HepG2 (cell line): Measurements from ENCODE around the gene IQCN. TPM values are rescaled to one million over a fixed set of nuclear protein-coding genes. Genes with fewer than 3 reads are reported as not detected.

Experiments used
- ATAC-seq: fragments of 200-7000 bp; cut with Tn5 transposase; 3 replicates; pipeline ENCODE4 v1.9.1; 2020; ENCODE audit warnings: mild to moderate bottlenecking, moderate library complexity
- BruUV-seq: library from RNA; stranded (reverse); fragments of 400-500 nt; replicated peaks from 2 replicates; lab custom pipeline; 2021; lab: Mats Ljungman, UMichigan
- CTCF ChIA-PET: fragments of 300-600 bp; formaldehyde crosslinking; extraction: SDS; loops from one replicate; lab custom pipeline; 2021; ENCODE audit warnings: low total read pairs, inconsistent platforms, low intra/inter-chr PET ratio; lab: Yijun Ruan, JAX
- POLR2A ChIA-PET: fragments of 350-600 bp; sonication (Branson Sonifier 250); formaldehyde crosslinking; loops from one replicate; lab custom pipeline; 2020; ENCODE audit warnings: antibody characterized with exemption, inconsistent platforms; lab: Yijun Ruan, JAX
- DNase-seq: peaks from one replicate; pipeline ENCODE4 v3.0.0-alpha.2; 2015; ENCODE audit warnings: low spot score
- FAIRE-seq: peaks from 3 replicates; lab custom pipeline; 2011; peaks lifted over from hg19 to GRCh38; lab: Jason Lieb, UNC
- H2AFZ ChIP-seq: one replicate; pipeline ENCODE4 v1.6.1; 2011; ENCODE audit warnings: low read length, inconsistent platforms
- H3K27ac ChIP-seq: fragments of 300-600 bp; 3 replicates; pipeline ENCODE4 v1.8.0; 2011; ENCODE audit warnings: mixed run types, mild to moderate bottlenecking, mixed read lengths, low read length, inconsistent platforms; ENCODE audit not compliant: insufficient read depth; ENCODE audit errors: extremely low read length
- H3K27me3 ChIP-seq, 2 experiments: fragments of 200-600 bp in 1 of 2; 2 replicates in 1 of 2; 3 replicates in 1 of 2; pipeline versions ENCODE4 v1.6.0 to v1.8.0; 2011; ENCODE audit warnings: low read length in 2 of 2, mild to moderate bottlenecking in 2 of 2, moderate library complexity in 2 of 2, inconsistent platforms in 1 of 2; ENCODE audit not compliant: insufficient read depth in 2 of 2, control insufficient read depth in 1 of 2
- H3K36me3 ChIP-seq, 2 experiments: fragments of 200-600 bp in 1 of 2; replicated peaks in 1 of 2; 2 replicates in 1 of 2; 3 replicates in 1 of 2; pipeline versions ENCODE4 v1.5.1 to v1.8.0; 2011; ENCODE audit warnings: low read length in 2 of 2, inconsistent platforms in 1 of 2; ENCODE audit not compliant: insufficient read depth in 2 of 2, control insufficient read depth in 1 of 2
- H3K4me1 ChIP-seq: 2 replicates; pipeline ENCODE4 v1.5.1; 2012; ENCODE audit warnings: low read length, inconsistent platforms; ENCODE audit not compliant: insufficient read depth
- H3K4me2 ChIP-seq: 2 replicates; pipeline ENCODE4 v1.6.0; 2011; ENCODE audit warnings: low read depth, low read length, inconsistent platforms
- H3K4me3 ChIP-seq, 3 experiments: fragments of 200-600 bp in 1 of 3; sonication (generic), shearing (Covaris generic) in 1 of 3; replicated peaks in 1 of 3; 2 replicates each; pipeline ENCODE4 v1.5.1; 2011 to 2016; ENCODE audit warnings: low read length in 3 of 3, inconsistent platforms in 2 of 3, low read depth in 2 of 3, mild to moderate bottlenecking in 2 of 3, control low read depth in 1 of 3, mixed read lengths in 1 of 3; ENCODE audit not compliant: insufficient read depth in 1 of 3
- H3K79me2 ChIP-seq: one replicate; pipeline ENCODE4 v1.6.1; 2011; ENCODE audit warnings: low read length, inconsistent platforms; ENCODE audit not compliant: insufficient read depth
- H3K9ac ChIP-seq: 2 replicates; pipeline ENCODE4 v1.6.0; 2011; ENCODE audit warnings: mild to moderate bottlenecking, low read depth, low read length, inconsistent platforms; ENCODE audit not compliant: insufficient read depth
- H3K9me3 ChIP-seq: 2 replicates; pipeline ENCODE4 v1.5.1; 2012; ENCODE audit warnings: mild to moderate bottlenecking, low read length
- H4K20me1 ChIP-seq: 2 replicates; pipeline ENCODE4 v1.6.0; 2011; ENCODE audit warnings: inconsistent platforms, mild to moderate bottlenecking, low read length, moderate library complexity; ENCODE audit not compliant: insufficient read depth
- CAMTA2 ChIP-seq: sonication (generic); formaldehyde crosslinking; IDR thresholded peaks from 2 replicates; pipeline ENCODE4 v1.4.0; 2020; ENCODE audit warnings: mild to moderate bottlenecking, missing genetic modification reagents, borderline replicate concordance
- FOXJ3 ChIP-seq: sonication (generic); formaldehyde crosslinking; IDR thresholded peaks from 2 replicates; pipeline ENCODE4 v1.4.0; 2020; ENCODE audit warnings: missing genetic modification reagents, mild to moderate bottlenecking, borderline replicate concordance
- MAFK ChIP-seq, 2 experiments: IDR thresholded peaks in 1 of 2; conservative IDR thresholded peaks in 1 of 2; 2 replicates each; pipeline ENCODE4 v1.6.1; 2011; ENCODE audit warnings: improper control_type of control experiment in 2 of 2, low read length in 2 of 2
- RBFOX2 ChIP-seq: fragments of 200-400 bp; formaldehyde crosslinking; IDR thresholded peaks from 2 replicates; pipeline ENCODE4 v1.6.1; 2017; ENCODE audit warnings: low read depth, mild to moderate bottlenecking, low read length
- SATB2 ChIP-seq: sonication (generic); formaldehyde crosslinking; IDR thresholded peaks from 2 replicates; pipeline ENCODE4 v1.5.0; 2020; ENCODE audit warnings: missing genetic modification reagents
- SOX5 ChIP-seq: IDR thresholded peaks from 2 replicates; pipeline ENCODE4 v1.6.1; 2016; ENCODE audit warnings: borderline replicate concordance
- SP4 ChIP-seq: sonication (generic); formaldehyde crosslinking; IDR thresholded peaks from 2 replicates; pipeline ENCODE4 v1.8.1; 2023; ENCODE audit warnings: mild to moderate bottlenecking, missing genetic modification reagents
- YEATS2 ChIP-seq: sonication (generic); formaldehyde crosslinking; IDR thresholded peaks from 2 replicates; pipeline ENCODE4 v1.4.0; 2020; ENCODE audit warnings: missing genetic modification reagents, borderline replicate concordance
- ZNF251 ChIP-seq: sonication (generic); formaldehyde crosslinking; IDR thresholded peaks from 2 replicates; pipeline ENCODE4 v1.9.0; 2021; ENCODE audit warnings: mild to moderate bottlenecking, missing genetic modification reagents
- ZNF569 ChIP-seq: sonication (generic); formaldehyde crosslinking; IDR thresholded peaks from 2 replicates; pipeline ENCODE4 v1.5.0; 2020; ENCODE audit warnings: mild to moderate bottlenecking, missing genetic modification reagents, moderate library complexity, borderline replicate concordance
- ZNF605 ChIP-seq: sonication (generic); formaldehyde crosslinking; IDR thresholded peaks from 2 replicates; pipeline ENCODE4 v1.8.0; 2022; ENCODE audit warnings: mild to moderate bottlenecking, missing genetic modification reagents
- ZNF713 ChIP-seq: sonication (generic); formaldehyde crosslinking; IDR thresholded peaks from 2 replicates; pipeline ENCODE4 v1.4.0; 2020; ENCODE audit warnings: mild to moderate bottlenecking, missing genetic modification reagents
- WGBS: methylation state at CpG from one replicate; pipeline ENCODE4 v1.1.6; 2017; ENCODE audit warnings: low lambda C conversion rate; 5-methylcytosine and 5-hydroxymethylcytosine counted together
- in situ Hi-C: cut with HindIII; loops from 2 replicates; pipeline ENCODE4 v1.10.0; 2017; ENCODE audit warnings: low pct_unique_long_range_greater_than_20kb; ENCODE audit not compliant: extremely low pct_ligation_motif_present
- intact Hi-C: fragments of 100-400 bp; cut with micrococcal nuclease; formaldehyde crosslinking; loops from one replicate; pipeline ENCODE4 v1.10.0; 2022; ENCODE audit not compliant: unreplicated experiment
- polyA plus RNA-seq, 8 experiments: library from polyadenylated mRNA; depleted of rRNA in 3 of 8; stranded (reverse) in 7 of 8; unstranded in 1 of 8; fragments of >200 nt; fragmentation: Illumina TruSeq in 4 of 8; extraction: Trizol in 4 of 8; gene quantifications; 2 replicates each; pipeline versions ENCODE4 v1.2.1 to v1.2.3, GENCODE V29; 2011 to 2016; ENCODE audit warnings: low read depth in 4 of 8, missing spikeins in 1 of 8, mixed read lengths in 1 of 8; ENCODE audit not compliant: insufficient read depth in 1 of 8
- total RNA-seq, 5 experiments: library from RNA; depleted of rRNA; stranded (reverse); fragments of >200 nt; fragmentation: Illumina TruSeq; extraction: Trizol; gene quantifications; 2 replicates each; pipeline ENCODE4 v1.2.3, GENCODE V29; 2016; ENCODE audit warnings: low read depth in 1 of 5
- TF ChIP-seq, protein P1 (sequence below): sonication (generic); formaldehyde crosslinking; IDR thresholded peaks from 2 replicates; pipeline ENCODE4 v1.4.0; 2020; ENCODE audit warnings: missing genetic modification reagents, borderline replicate concordance
- TF ChIP-seq, protein P2 (sequence below): sonication (generic); formaldehyde crosslinking; conservative IDR thresholded peaks from 2 replicates; pipeline ENCODE4 v1.4.0; 2020; ENCODE audit warnings: missing genetic modification reagents
- TF ChIP-seq, protein P3 (sequence below): sonication (generic); formaldehyde crosslinking; IDR thresholded peaks from 2 replicates; pipeline ENCODE4 v1.5.1; 2020; ENCODE audit warnings: missing genetic modification reagents, mild to moderate bottlenecking, borderline replicate concordance

The IQCN gene
- total and polyA plus RNA-seq, 2 of the 13 experiments (the other 11 are each of a cell fraction or from before 2014, with no cell fraction given) = 0.04 to 0.18 TPM

DNA sequence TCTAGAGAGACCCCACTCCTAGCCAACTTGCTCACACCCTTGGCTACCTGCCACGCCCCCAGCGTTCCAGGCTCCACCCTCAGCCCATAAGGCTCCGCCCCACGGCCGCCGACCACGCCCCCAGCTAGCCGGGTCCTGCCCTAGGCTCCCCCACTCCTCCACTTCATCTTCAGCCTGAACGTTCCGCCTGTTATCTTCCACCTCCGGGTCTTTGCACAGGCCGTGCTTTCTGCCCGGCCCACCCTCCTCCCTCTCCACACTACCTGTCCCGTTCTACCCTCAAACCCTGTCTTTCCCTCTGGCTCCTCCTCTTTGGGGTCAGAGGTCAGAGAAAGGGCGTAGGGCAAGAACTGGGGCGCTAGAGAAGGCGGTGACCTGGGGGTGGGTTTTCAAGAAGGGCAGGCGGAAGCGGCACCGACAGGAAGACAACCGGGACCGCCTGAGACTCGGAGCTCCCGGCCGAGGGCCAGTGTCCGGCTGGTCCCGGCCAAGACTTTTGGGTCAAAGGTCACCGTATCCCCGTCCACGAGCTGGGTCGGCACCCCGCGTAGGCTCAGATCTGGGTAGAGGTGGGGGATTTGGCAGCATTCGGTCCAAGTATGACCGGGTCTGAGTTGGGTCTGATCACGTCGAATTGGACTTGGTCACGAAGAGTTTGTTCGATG, 50.3 kb downstream of the IQCN start:
- H3K36me3 ChIP-seq = no peaks in the 10 kb centered on the region
- peak overlapping the region; percentile 67 for H3K9ac ChIP-seq
- peak overlapping the region; percentile 95 for H3K4me2 ChIP-seq
- DNase-seq (peak; percentile 63), FAIRE-seq (no peak), ATAC-seq (peak; percentile 35)
- intact Hi-C loops (loop anchor here (1.0 kb wide), 1 partner anchor 20 kb away; the partner anchor contains the start of gene RAB3A), in situ Hi-C loops (no loop called here)
- no peaks in the 10 kb centered on the region for H3K9me3 ChIP-seq
- no TSS peak for BruUV-seq
- ChIA-PET CTCF (no interaction called here), POLR2A (interaction anchor here (0.6 to 1.8 kb wide), 20 partner anchors 9 to 429 kb away, joined by 3 to 16 read pairs (median 5); partner anchors contain the start of genes B3GNT3, GDF15, IQCN and JUND)
- H3K4me1 ChIP-seq = peaks cover 51% of the 10 kb centered on the region
- peaks cover 1 to 11% of the 10 kb centered on the region in 2 experiments; a peak in 2 of 5 replicates for H3K27me3 ChIP-seq
- peak overlapping the region; percentile 65 for H3K27ac ChIP-seq
- H2AFZ ChIP-seq = peak overlapping the region; percentile 85
- 2% methylated on average over 37 of the region's 39 CpGs for WGBS
- H3K4me3 ChIP-seq = peak overlapping the region; percentile 52 to 80 (median 58)
- H4K20me1 ChIP-seq = no peaks in the 10 kb centered on the region
- no peaks in the 10 kb centered on the region for H3K79me2 ChIP-seq
- TF ChIP-seq, protein P1, sequence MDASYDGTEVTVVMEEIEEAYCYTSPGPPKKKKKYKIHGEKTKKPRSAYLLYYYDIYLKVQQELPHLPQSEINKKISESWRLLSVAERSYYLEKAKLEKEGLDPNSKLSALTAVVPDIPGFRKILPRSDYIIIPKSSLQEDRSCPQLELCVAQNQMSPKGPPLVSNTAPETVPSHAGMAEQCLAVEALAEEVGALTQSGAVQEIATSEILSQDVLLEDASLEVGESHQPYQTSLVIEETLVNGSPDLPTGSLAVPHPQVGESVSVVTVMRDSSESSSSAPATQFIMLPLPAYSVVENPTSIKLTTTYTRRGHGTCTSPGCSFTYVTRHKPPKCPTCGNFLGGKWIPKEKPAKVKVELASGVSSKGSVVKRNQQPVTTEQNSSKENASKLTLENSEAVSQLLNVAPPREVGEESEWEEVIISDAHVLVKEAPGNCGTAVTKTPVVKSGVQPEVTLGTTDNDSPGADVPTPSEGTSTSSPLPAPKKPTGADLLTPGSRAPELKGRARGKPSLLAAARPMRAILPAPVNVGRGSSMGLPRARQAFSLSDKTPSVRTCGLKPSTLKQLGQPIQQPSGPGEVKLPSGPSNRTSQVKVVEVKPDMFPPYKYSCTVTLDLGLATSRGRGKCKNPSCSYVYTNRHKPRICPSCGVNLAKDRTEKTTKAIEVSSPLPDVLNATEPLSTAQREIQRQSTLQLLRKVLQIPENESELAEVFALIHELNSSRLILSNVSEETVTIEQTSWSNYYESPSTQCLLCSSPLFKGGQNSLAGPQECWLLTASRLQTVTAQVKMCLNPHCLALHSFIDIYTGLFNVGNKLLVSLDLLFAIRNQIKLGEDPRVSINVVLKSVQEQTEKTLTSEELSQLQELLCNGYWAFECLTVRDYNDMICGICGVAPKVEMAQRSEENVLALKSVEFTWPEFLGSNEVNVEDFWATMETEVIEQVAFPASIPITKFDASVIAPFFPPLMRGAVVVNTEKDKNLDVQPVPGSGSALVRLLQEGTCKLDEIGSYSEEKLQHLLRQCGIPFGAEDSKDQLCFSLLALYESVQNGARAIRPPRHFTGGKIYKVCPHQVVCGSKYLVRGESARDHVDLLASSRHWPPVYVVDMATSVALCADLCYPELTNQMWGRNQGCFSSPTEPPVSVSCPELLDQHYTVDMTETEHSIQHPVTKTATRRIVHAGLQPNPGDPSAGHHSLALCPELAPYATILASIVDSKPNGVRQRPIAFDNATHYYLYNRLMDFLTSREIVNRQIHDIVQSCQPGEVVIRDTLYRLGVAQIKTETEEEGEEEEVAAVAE = no peak
- TF ChIP-seq RBFOX2 (no peak; the same call in 1 of the 2 replicates), YEATS2 (no peak), MAFK (conservative IDR thresholded peaks at IDR 0.05 in 1 of 2, IDR thresholded peaks at IDR 0.05 in 1 of 2; ENCODE audit: low read length in 2 of 2) (no peak), ZNF569 (CRISPR knock-in tag) (0 out of 2 replicates have a peak, but pooled peaks have one; percentile 70), SATB2 (CRISPR knock-in tag) (no peak), SP4 (CRISPR knock-in tag) (peak; percentile 84), ZNF605 (CRISPR knock-in tag) (no peak), ZNF251 (CRISPR knock-in tag) (no peak), CAMTA2 (no peak), SOX5 (CRISPR knock-in tag) (no peak), FOXJ3 (CRISPR knock-in tag) (no peak), ZNF713 (CRISPR knock-in tag) (peak; percentile 27; the same call in 1 of the 2 replicates)
- TF ChIP-seq, protein P2, sequence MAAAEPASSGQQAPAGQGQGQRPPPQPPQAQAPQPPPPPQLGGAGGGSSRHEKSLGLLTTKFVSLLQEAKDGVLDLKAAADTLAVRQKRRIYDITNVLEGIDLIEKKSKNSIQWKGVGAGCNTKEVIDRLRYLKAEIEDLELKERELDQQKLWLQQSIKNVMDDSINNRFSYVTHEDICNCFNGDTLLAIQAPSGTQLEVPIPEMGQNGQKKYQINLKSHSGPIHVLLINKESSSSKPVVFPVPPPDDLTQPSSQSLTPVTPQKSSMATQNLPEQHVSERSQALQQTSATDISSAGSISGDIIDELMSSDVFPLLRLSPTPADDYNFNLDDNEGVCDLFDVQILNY (CRISPR knock-in tag) = no peak
- TF ChIP-seq, protein P3, sequence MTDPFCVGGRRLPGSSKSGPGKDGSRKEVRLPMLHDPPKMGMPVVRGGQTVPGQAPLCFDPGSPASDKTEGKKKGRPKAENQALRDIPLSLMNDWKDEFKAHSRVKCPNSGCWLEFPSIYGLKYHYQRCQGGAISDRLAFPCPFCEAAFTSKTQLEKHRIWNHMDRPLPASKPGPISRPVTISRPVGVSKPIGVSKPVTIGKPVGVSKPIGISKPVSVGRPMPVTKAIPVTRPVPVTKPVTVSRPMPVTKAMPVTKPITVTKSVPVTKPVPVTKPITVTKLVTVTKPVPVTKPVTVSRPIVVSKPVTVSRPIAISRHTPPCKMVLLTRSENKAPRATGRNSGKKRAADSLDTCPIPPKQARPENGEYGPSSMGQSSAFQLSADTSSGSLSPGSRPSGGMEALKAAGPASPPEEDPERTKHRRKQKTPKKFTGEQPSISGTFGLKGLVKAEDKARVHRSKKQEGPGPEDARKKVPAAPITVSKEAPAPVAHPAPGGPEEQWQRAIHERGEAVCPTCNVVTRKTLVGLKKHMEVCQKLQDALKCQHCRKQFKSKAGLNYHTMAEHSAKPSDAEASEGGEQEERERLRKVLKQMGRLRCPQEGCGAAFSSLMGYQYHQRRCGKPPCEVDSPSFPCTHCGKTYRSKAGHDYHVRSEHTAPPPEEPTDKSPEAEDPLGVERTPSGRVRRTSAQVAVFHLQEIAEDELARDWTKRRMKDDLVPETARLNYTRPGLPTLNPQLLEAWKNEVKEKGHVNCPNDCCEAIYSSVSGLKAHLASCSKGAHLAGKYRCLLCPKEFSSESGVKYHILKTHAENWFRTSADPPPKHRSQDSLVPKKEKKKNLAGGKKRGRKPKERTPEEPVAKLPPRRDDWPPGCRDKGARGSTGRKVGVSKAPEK (CRISPR knock-in tag) = no peak
